Liver (tissue), 9 donors: ENCODE data around the gene RIC1. TPM values are rescaled to one million over a fixed set of nuclear protein-coding genes. Genes with fewer than 3 reads are reported as not detected.
"Not testable (repeated sequence)": the region's sequence is repeated elsewhere in the genome, so short reads cannot be mapped to it uniquely, and the experiment has no call there.

ENCODE experiments used
- DNase-seq: peaks from one replicate; pipeline ENCODE4 v3.0.0-alpha.2; 2017; ENCODE audit warnings: low spot score
- H3K27ac ChIP-seq, 2 donors: one replicate each; pipeline ENCODE4 v1.7.0; 2013; ENCODE audit warnings: inconsistent platforms in 2 of 2, low read length in 2 of 2, control low read depth in 1 of 2, low read depth in 1 of 2, mild to moderate bottlenecking in 1 of 2
- H3K27me3 ChIP-seq, 4 donors: one replicate each; pipeline versions ENCODE4 v1.6.1 to v1.7.0; 2013; ENCODE audit warnings: low read length in 3 of 4, inconsistent platforms in 1 of 4, mild to moderate bottlenecking in 1 of 4, moderate library complexity in 1 of 4; ENCODE audit not compliant: control insufficient read depth in 4 of 4, insufficient read depth in 4 of 4
- H3K36me3 ChIP-seq, 4 donors: one replicate each; pipeline versions ENCODE4 v1.6.1 to v1.7.0; 2013; ENCODE audit warnings: low read length in 3 of 4, mild to moderate bottlenecking in 3 of 4, low read depth in 1 of 4, moderate library complexity in 1 of 4; ENCODE audit not compliant: control insufficient read depth in 4 of 4, insufficient read depth in 3 of 4
- H3K4me1 ChIP-seq, 4 donors: one replicate each; pipeline versions ENCODE4 v1.6.1 to v1.7.0; 2013; ENCODE audit warnings: low read length in 3 of 4, mild to moderate bottlenecking in 3 of 4, moderate library complexity in 1 of 4; ENCODE audit not compliant: control insufficient read depth in 4 of 4, insufficient read depth in 4 of 4
- H3K4me3 ChIP-seq, 3 donors: one replicate each; pipeline versions ENCODE4 v1.6.1 to v1.7.0; 2013; ENCODE audit warnings: low read length in 3 of 3, control low read depth in 1 of 3, low read depth in 1 of 3, mild to moderate bottlenecking in 1 of 3
- H3K9ac ChIP-seq, 2 donors: one replicate each; pipeline ENCODE4 v1.7.0; 2013; ENCODE audit warnings: low read length in 2 of 2, mild to moderate bottlenecking in 2 of 2, moderate library complexity in 2 of 2, control low read depth in 1 of 2, low read depth in 1 of 2
- H3K9me3 ChIP-seq, 4 donors: one replicate each; pipeline versions ENCODE4 v1.6.1 to v1.7.0; 2013; ENCODE audit warnings: low read length in 3 of 4; ENCODE audit not compliant: control insufficient read depth in 4 of 4
- FOXA1 ChIP-seq: IDR thresholded peaks from 2 replicates; pipeline ENCODE4 v1.6.1; 2016; ENCODE audit warnings: antibody characterized with exemption
- FOXA2 ChIP-seq: IDR thresholded peaks from 2 replicates; pipeline ENCODE4 v1.6.1; 2016; ENCODE audit warnings: antibody characterized with exemption
- GABPA ChIP-seq, 2 donors: IDR thresholded peaks in 1 of 2; conservative IDR thresholded peaks in 1 of 2; 2 replicates each; pipeline ENCODE4 v1.6.1; 2016; ENCODE audit warnings: antibody characterized with exemption in 2 of 2, mild to moderate bottlenecking in 1 of 2, moderate library complexity in 1 of 2
- HNF4A ChIP-seq, 2 donors: conservative IDR thresholded peaks; 2 replicates each; pipeline ENCODE4 v1.6.1; 2016; ENCODE audit warnings: antibody characterized with exemption in 2 of 2, mild to moderate bottlenecking in 2 of 2
- JUND ChIP-seq, 2 donors: IDR thresholded peaks; 2 replicates each; pipeline ENCODE4 v1.6.1; 2016; ENCODE audit warnings: antibody characterized with exemption in 2 of 2
- RAD21 ChIP-seq, 2 donors: IDR thresholded peaks; 2 replicates each; pipeline ENCODE4 v1.6.1; 2016; ENCODE audit warnings: antibody characterized with exemption in 2 of 2, mild to moderate bottlenecking in 2 of 2
- RXRA ChIP-seq, 2 donors: IDR thresholded peaks; 2 replicates each; pipeline ENCODE4 v1.6.1; 2017 to 2018; ENCODE audit warnings: antibody characterized with exemption in 2 of 2, mild to moderate bottlenecking in 1 of 2
- SP1 ChIP-seq: IDR thresholded peaks from 2 replicates; pipeline ENCODE4 v1.6.1; 2018; ENCODE audit warnings: antibody characterized with exemption, mild to moderate bottlenecking
- YY1 ChIP-seq: IDR thresholded peaks from 2 replicates; pipeline ENCODE4 v1.6.1; 2016; ENCODE audit warnings: antibody characterized with exemption, mild to moderate bottlenecking
- WGBS: extraction: QIAGEN DNeasy Blood & Tissue Kit; methylation state at CpG from one replicate; pipeline ENCODE4 v1.1.7; 2013; 5-methylcytosine and 5-hydroxymethylcytosine counted together
- polyA plus RNA-seq, 2 donors: library from polyadenylated mRNA; stranded (reverse) in 1 of 2; unstranded in 1 of 2; fragments of 200-250 nt in 1 of 2; fragments of >200 nt in 1 of 2; fragmentation: Nextera tagmentation in 1 of 2; extraction: Ambion mirVana in 1 of 2; gene quantifications; one replicate each; pipeline versions ENCODE4 v1.2.1 to v1.2.3, GENCODE V29; 2013 to 2015
- total RNA-seq, 2 donors: library from RNA; depleted of rRNA; stranded (reverse); fragments of >200 nt; gene quantifications; one replicate each; pipeline ENCODE4 v1.2.3, GENCODE V29; 2014
- TF ChIP-seq, protein P1 (sequence below): IDR thresholded peaks from 2 replicates; pipeline ENCODE4 v1.6.1; 2016; ENCODE audit warnings: antibody characterized with exemption
- TF ChIP-seq, protein P2 (sequence below): IDR thresholded peaks from 2 replicates; pipeline ENCODE4 v1.6.1; 2016; ENCODE audit warnings: antibody characterized with exemption, mild to moderate bottlenecking
- TF ChIP-seq, protein P3 (sequence below): fragments of 150-350 bp; IDR thresholded peaks from 2 replicates; pipeline ENCODE4 v1.5.1; 2017; ENCODE audit warnings: improper control_type of control experiment, low read depth, low read length; ENCODE audit not compliant: missing input control
- TF ChIP-seq, protein P4 (sequence below): IDR thresholded peaks from 2 replicates; pipeline ENCODE4 v1.6.1; 2016; ENCODE audit warnings: antibody characterized with exemption
- donor health status: healthy.
- donor health status: healthy.
- donor health status: healthy.
- donor health status: healthy.
- donor health status: healthy.

Gene RIC1
- total and polyA plus RNA-seq, 4 donors = 4.1 to 25.8 (median 9.8) TPM

DNA sequence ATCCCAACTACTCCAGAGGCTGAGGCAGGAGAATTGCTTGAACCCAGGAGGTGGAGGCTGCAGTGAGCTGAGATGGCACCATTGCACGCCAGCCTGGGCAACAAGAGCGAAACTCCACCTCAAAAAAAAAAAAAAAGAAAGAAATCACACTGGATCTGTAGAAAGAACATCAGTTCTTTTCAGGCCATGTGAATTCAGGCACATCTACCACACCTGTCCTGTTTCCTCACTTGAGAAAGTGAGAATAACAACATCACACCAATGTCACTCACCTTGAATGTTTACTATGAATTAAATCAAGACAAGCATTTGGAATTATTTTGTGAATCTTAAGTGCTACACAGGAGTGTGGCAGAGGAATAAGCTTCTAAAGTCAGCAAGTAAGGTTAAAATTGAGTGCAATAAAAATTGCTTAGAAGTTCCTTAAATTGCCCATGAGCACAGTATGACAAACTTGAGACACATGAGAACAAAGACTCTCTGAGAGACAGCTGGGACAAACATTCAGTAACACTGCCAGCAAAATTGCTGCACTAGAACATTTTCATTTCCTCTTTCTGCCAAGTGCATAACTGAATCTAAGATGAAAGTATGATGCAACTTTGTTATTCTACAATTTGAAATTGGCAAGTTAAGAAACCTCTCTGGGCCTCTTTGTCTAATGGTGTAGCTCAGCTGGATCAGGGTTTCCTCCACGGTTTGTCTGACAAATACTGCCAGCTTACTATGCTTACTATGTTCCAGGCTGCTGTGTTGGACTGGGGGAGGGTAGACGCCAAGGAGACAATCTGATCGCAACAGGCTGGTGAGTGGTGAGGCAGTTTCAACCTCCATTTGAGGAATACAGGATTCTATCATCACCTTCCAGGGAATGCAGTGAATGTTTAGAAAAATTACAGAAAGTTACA is 1.9 kb upstream of the RIC1 start:
- no peaks in the 10 kb centered on the region for H3K9me3 ChIP-seq
- peak overlapping the region; percentile 20 to 95 for H3K27ac ChIP-seq
- no peak for DNase-seq
- WGBS = 70% methylated on average over 5 of the region's 5 CpGs
- H3K36me3 ChIP-seq = no peaks in the 10 kb centered on the region
- H3K9ac ChIP-seq = no peak overlapping the region
- H3K4me3 ChIP-seq = no peak overlapping the region
- H3K27me3 ChIP-seq = no peaks in the 10 kb centered on the region
- peaks cover 0 to 24% (median 14%) of the 10 kb centered on the region in 4 donors for H3K4me1 ChIP-seq
- TF ChIP-seq, protein P1, sequence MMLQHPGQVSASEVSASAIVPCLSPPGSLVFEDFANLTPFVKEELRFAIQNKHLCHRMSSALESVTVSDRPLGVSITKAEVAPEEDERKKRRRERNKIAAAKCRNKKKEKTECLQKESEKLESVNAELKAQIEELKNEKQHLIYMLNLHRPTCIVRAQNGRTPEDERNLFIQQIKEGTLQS = peak; percentile 73
- TF ChIP-seq FOXA2 (no peak), RXRA (IDR thresholded peaks at IDR 0.05) (no peak), JUND (IDR thresholded peaks at IDR 0.05) (no peak), FOXA1 (no peak), SP1 (peak; percentile 40)
- TF ChIP-seq, protein P2, sequence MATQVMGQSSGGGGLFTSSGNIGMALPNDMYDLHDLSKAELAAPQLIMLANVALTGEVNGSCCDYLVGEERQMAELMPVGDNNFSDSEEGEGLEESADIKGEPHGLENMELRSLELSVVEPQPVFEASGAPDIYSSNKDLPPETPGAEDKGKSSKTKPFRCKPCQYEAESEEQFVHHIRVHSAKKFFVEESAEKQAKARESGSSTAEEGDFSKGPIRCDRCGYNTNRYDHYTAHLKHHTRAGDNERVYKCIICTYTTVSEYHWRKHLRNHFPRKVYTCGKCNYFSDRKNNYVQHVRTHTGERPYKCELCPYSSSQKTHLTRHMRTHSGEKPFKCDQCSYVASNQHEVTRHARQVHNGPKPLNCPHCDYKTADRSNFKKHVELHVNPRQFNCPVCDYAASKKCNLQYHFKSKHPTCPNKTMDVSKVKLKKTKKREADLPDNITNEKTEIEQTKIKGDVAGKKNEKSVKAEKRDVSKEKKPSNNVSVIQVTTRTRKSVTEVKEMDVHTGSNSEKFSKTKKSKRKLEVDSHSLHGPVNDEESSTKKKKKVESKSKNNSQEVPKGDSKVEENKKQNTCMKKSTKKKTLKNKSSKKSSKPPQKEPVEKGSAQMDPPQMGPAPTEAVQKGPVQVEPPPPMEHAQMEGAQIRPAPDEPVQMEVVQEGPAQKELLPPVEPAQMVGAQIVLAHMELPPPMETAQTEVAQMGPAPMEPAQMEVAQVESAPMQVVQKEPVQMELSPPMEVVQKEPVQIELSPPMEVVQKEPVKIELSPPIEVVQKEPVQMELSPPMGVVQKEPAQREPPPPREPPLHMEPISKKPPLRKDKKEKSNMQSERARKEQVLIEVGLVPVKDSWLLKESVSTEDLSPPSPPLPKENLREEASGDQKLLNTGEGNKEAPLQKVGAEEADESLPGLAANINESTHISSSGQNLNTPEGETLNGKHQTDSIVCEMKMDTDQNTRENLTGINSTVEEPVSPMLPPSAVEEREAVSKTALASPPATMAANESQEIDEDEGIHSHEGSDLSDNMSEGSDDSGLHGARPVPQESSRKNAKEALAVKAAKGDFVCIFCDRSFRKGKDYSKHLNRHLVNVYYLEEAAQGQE = no peak
- TF ChIP-seq, protein P3, sequence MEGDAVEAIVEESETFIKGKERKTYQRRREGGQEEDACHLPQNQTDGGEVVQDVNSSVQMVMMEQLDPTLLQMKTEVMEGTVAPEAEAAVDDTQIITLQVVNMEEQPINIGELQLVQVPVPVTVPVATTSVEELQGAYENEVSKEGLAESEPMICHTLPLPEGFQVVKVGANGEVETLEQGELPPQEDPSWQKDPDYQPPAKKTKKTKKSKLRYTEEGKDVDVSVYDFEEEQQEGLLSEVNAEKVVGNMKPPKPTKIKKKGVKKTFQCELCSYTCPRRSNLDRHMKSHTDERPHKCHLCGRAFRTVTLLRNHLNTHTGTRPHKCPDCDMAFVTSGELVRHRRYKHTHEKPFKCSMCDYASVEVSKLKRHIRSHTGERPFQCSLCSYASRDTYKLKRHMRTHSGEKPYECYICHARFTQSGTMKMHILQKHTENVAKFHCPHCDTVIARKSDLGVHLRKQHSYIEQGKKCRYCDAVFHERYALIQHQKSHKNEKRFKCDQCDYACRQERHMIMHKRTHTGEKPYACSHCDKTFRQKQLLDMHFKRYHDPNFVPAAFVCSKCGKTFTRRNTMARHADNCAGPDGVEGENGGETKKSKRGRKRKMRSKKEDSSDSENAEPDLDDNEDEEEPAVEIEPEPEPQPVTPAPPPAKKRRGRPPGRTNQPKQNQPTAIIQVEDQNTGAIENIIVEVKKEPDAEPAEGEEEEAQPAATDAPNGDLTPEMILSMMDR = no peak

DNA sequence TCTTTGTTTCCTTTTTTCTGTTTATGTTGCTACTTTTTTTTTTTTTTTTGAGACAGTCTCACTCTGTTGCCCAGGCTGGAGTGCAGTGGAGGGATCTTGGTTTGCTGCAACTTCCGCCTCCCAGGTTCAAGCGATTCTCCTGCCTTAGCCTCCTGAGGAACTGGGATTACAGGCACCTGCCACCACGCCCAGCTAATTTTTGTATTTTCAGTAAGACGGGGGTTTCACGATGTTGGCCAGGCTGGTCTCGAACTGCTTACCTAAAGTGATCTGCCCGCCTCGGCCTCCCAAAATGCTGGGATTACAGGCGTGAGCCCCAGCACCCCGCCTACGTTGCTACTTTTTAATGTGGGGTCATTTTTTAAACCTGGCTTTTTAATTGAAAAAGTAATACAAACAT is 1.2 kb upstream of the RIC1 start:
- peak overlapping the region in 1 of 2 donors; percentile 48 for H3K9ac ChIP-seq

DNA sequence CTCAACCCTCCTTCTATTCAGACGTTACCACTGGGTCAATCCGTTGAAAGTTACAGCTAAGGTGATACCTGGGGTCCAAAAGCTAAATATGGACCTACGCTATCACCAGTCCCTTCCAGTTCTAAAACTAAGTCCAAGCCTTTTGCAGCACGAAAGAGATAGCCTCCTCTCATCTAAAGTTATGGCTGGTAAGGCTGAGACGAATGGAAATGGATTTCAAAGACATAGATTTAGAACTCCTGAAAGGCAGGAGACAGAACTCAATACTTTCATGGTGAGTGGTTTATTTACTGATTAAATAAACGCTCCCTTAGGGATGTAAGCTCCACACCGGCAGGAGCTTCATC is 751 bp upstream of the RIC1 start:
- H3K4me3 ChIP-seq = peak overlapping the region; percentile 64 to 92 (median 91)
- H3K36me3 ChIP-seq = no peaks in the 10 kb centered on the region
- peaks cover 0 to 24% (median 14%) of the 10 kb centered on the region in 4 donors for H3K4me1 ChIP-seq
- H3K27me3 ChIP-seq = no peaks in the 10 kb centered on the region
- TF ChIP-seq HNF4A (conservative IDR thresholded peaks at IDR 0.05) (no peak), YY1 (no peak), GABPA (IDR thresholded peaks at IDR 0.05 in 1 of 2, conservative IDR thresholded peaks at IDR 0.05 in 1 of 2) (no peak), FOXA1 (no peak), RXRA (IDR thresholded peaks at IDR 0.05) (no peak), RAD21 (IDR thresholded peaks at IDR 0.05) (no peak)
- TF ChIP-seq, protein P4, sequence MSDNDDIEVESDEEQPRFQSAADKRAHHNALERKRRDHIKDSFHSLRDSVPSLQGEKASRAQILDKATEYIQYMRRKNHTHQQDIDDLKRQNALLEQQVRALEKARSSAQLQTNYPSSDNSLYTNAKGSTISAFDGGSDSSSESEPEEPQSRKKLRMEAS = no peak
- H3K9me3 ChIP-seq = no peaks in the 10 kb centered on the region
- H3K27ac ChIP-seq = peak overlapping the region; percentile 92 to 95
- WGBS = 2% methylated on average over 7 of the region's 7 CpGs
- H3K9ac ChIP-seq = peak overlapping the region; percentile 48 to 55
- no peak for DNase-seq

More for the DNA sequence above, 1.2 kb upstream of the RIC1 start:
- 64% methylated on average over 11 of the region's 11 CpGs for WGBS
- Histone ChIP-seq H3K4me3 (peak overlapping the region in 1 of 3 donors; percentile 91), H3K4me1 (peaks cover 0 to 24% (median 14%) of the 10 kb centered on the region in 4 donors), H3K27ac (peak overlapping the region; percentile 92 to 95)
- H3K36me3 ChIP-seq, DNase-seq, H3K27me3 ChIP-seq, H3K9me3 ChIP-seq: not testable (repeated sequence)
